SH-SY5Y (cell line): Measurements from ENCODE around the gene CTDP1.

ENCODE experiments used
- GATA2 ChIP-seq: IDR thresholded peaks from 2 replicates; pipeline ENCODE4 v1.6.1; 2011; ENCODE audit warnings: mild to moderate bottlenecking, low read depth, low read length
- GATA3 ChIP-seq: IDR thresholded peaks from 2 replicates; pipeline ENCODE4 v1.6.1; 2011; ENCODE audit warnings: low read depth, mild to moderate bottlenecking, low read length, moderate library complexity

Gene CTDP1

GRCh38 chr18:79684283-79684631, 4.7 kb downstream of the CTDP1 start:
- no peak for TF ChIP-seq GATA3
- TF ChIP-seq GATA2, result no peak

GRCh38 chr18:79684787-79685186, 5.2 kb downstream of the CTDP1 start:
- TF ChIP-seq GATA2 (no peak), GATA3 (no peak)

GRCh38 chr18:79685281-79685680, 5.7 kb downstream of the CTDP1 start:
- TF ChIP-seq GATA2 (no peak), GATA3 (no peak)

- TF ChIP-seq GATA2, result no peak
- no peak for TF ChIP-seq GATA3
Measured at GRCh38 chr18:79685971-79686370, 6.4 kb downstream of the CTDP1 start.

GRCh38 chr18:79687806-79688205, 8.2 kb downstream of the CTDP1 start:
- TF ChIP-seq GATA2, result no peak
- TF ChIP-seq GATA3, result no peak

GRCh38 chr18:79690071-79690470, 10.5 kb downstream of the CTDP1 start:
- TF ChIP-seq GATA2 (no peak), GATA3 (no peak)

- TF ChIP-seq GATA3 (no peak), GATA2 (no peak)
Measured at GRCh38 chr18:79690586-79691482, 11.2 kb downstream of the CTDP1 start.

- TF ChIP-seq GATA2 (no peak), GATA3 (no peak)
Measured at GRCh38 chr18:79692056-79692455, 12.5 kb downstream of the CTDP1 start.

- no peak for TF ChIP-seq GATA2
- no peak for TF ChIP-seq GATA3
Measured at GRCh38 chr18:79692886-79693285, 13.3 kb downstream of the CTDP1 start.

- TF ChIP-seq GATA2 (no peak), GATA3 (no peak)
Measured at GRCh38 chr18:79693561-79694205, 14.1 kb downstream of the CTDP1 start.

GRCh38 chr18:79694895-79695213, 15.3 kb downstream of the CTDP1 start:
- TF ChIP-seq GATA3 (no peak), GATA2 (no peak)

- TF ChIP-seq GATA3 (no peak), GATA2 (no peak)
Measured at GRCh38 chr18:79695269-79695668, 15.7 kb downstream of the CTDP1 start.

GRCh38 chr18:79695856-79696850, 16.6 kb downstream of the CTDP1 start:
- TF ChIP-seq GATA2, result no peak
- TF ChIP-seq GATA3, result no peak

GRCh38 chr18:79697178-79697577, 17.6 kb downstream of the CTDP1 start:
- TF ChIP-seq GATA3 (no peak), GATA2 (no peak)
